GM21515 (cell line): ENCODE data around the gene RAP1A.
"Not testable (repeated sequence)": the region's sequence is repeated elsewhere in the genome, so short reads cannot be mapped to it uniquely, and the experiment has no call there.

ENCODE experiments used
- ATAC-seq: cut with Tn5 transposase; IDR thresholded peaks from one replicate; pipeline ENCODE4 v1.9.1; 2021; ENCODE audit not compliant: unreplicated experiment

Gene RAP1A

GRCh38 chr1:111628153-111628552, 8.6 kb downstream of the RAP1A start:
- ATAC-seq = no peak

- no peak for ATAC-seq
These were observed 9.8 kb downstream of the RAP1A start for GRCh38 chr1:111629190-111629954.

GRCh38 chr1:111630567-111630966, 11.0 kb downstream of the RAP1A start:
- no peak for ATAC-seq

- ATAC-seq = no peak
These were observed 11.9 kb downstream of the RAP1A start for GRCh38 chr1:111631502-111631901.

GRCh38 chr1:111632771-111633170, 13.2 kb downstream of the RAP1A start:
- not testable (repeated sequence) for ATAC-seq

GRCh38 chr1:111633736-111634247, 14.2 kb downstream of the RAP1A start:
- ATAC-seq = no peak

- no peak for ATAC-seq
These were observed 15.9 kb downstream of the RAP1A start for GRCh38 chr1:111635324-111636009.

DNA sequence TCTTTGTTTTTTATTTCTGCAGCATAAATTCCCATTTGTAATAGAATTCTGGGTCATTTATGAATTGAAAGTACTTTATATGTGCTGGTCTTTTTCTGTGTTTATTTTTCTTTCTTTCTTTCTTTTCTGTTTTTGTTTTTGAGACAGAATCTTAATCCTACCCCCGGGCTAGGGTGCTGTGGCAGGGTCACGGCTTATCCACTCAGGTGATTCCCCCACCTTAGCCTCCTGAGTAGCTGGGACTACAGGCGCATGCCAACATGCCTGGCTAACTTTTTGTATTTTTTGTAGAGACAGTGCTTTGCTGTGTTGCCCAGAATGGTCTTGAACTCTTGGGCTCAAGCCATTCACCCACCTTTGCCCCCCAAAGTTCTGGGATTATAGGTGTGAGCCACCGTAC, 18.7 kb downstream of the RAP1A start:
- ATAC-seq = no peak

- ATAC-seq = no peak
These were observed 20.1 kb downstream of the RAP1A start for GRCh38 chr1:111639602-111640198.

- ATAC-seq = no peak
These were observed 23.5 kb downstream of the RAP1A start for GRCh38 chr1:111643097-111643496.

- ATAC-seq = no peak
These were observed 24.1 kb downstream of the RAP1A start for GRCh38 chr1:111643696-111644095.

GRCh38 chr1:111644506-111644905, 24.9 kb downstream of the RAP1A start:
- no peak for ATAC-seq

DNA sequence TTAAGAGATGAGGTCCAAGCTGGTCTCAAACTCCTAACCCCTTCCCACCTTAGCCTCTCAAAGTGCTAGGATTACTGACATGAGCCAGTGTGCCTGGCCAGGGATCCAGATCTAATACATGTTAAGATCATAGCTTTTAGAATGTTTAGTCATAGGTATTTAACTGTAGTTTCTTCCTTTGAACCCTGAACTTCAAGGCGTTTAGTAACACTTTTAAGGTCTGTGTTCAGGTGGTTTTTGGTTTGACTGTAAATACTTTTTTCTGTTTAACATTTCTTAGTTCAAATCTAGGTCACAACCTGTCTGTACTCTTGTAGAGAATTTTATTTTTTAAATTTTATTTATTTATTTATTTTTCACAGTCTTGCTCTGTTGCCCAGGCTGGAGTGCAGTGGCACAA, 28.1 kb downstream of the RAP1A start:
- ATAC-seq = no peak

GRCh38 chr1:111648806-111649205, 29.2 kb downstream of the RAP1A start:
- ATAC-seq = no peak

DNA sequence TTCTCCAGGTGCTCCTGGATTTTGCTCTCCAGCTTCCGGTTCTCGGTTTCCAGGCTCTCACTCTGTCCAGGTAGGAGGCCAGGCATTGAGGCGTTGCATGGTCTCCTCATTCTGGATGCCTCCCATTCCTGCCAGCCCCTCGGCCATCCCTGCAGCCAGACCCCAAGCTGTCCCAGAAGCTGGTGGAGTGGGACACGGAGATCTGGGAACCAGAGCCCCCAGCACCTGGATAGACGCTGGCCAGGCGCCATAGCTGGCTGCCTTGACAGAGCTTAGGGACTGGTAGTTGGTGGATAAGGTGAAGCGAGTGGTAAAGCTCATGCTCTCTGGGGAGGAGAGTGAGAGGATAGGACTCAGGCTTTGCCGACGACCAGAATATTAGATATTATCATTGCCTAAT, 29.6 kb downstream of the RAP1A start:
- no peak for ATAC-seq

DNA sequence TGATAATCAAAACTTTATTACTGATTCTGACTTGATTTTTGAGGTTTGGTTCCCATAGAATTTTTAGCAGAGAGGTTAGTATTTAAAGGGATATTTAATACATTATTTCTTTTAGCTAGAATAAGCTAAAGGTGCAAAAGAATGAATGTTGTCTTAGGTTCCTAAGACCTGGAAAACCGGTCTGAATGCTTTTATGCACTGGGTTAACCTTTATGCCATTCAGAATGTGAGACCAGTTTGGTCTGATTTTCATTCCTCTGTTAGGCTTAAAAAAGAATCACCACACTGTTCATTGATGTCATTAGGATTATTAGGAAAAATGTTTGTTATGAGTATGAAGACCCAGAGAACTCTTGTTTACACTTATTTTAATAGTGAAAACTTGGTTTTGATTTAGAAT, 30.1 kb downstream of the RAP1A start:
- ATAC-seq = no peak

DNA sequence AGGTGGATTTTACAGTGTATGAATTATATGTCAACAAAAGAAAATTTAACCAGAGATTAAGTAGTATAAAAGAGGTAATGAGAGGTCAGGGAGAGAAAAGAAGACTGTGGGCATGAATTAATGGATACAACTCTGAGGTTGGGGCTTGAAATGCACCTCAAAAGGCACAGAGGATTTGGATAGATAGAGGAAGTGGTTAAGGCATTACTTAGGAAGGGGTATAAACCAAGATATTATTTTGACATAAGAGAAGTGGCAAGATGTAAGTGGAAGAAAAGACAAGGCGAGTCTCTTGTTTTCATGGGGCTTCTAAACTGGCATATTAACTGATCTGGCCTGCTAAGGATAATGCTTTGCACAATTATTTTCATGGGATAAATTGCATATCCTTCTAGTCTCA, 34.1 kb downstream of the RAP1A start:
- no peak for ATAC-seq

GRCh38 chr1:111654839-111655238, 35.2 kb downstream of the RAP1A start:
- ATAC-seq = no peak

DNA sequence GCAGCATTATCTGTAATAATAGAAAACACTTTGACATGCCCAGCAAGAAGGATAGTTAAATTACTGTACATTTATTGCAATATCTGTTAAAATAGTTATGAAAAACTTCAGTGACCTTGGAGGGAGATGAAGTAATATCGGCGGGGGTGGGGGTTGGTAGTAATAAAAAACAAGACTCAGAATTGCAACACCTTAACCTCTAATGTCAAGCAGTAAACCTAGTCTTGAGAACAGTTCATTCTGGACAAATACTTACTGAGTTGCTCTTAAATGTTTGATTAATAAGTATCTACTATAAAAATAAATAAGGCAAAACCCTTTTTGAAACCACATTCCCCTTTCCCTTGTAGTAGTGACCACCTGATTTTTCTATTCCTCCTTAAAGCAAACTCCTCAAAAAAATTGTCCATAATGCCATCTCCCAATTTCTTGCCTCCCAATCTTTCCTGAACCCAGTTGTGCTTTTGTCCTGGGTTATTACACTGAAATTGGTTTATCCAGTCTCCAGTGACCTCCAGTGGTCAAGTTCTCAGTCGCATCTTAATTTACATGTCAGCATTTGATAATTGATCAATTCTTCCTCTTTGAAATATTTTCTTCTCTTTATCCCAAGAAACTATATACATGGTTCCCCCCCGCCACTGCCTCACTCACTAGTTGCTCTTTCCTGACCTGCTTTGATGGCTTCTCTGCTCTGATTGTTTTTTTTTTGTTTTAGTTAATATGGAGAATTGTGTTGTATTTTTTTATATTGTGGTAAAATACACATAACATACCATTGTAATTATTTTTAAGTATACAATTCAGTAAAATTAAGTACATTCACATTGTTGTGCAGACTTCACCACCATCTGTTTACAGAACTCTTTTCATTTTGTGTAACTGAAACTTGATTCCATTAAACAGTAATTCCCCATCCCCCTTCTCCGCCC, 36.8 kb downstream of the RAP1A start:
- ATAC-seq = no peak

DNA sequence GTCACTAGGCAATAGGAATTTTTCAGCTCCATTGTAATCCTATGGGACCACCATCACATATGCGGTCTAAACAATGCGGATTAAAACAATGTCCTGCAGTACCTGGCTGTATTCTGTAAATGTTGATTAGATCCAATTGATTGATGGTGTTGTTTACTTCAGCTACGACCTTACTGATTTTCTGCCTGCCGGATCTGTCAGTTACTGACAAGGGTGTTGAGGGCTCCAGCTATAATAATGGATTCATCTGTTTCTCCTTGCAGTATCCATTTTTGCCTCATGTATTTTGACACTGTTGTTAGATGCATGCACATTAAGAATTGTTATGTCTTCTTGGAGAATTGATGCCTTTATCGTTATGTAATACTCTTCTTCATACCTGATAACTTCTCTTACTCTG, 39.0 kb downstream of the RAP1A start:
- ATAC-seq = no peak
